A673 (cell line): Measurements from ENCODE around the gene GMEB2.
"Not testable (repeated sequence)": the region's sequence is repeated elsewhere in the genome, so short reads cannot be mapped to it uniquely, and the experiment has no call there.

Experiments
- EZH2 ChIP-seq: fragments of 200-600 bp; sonication (generic); IDR thresholded peaks from 2 replicates; pipeline ENCODE4 v1.6.1; 2017; ENCODE audit warnings: borderline replicate concordance, low read depth, mild to moderate bottlenecking, mixed read lengths, antibody characterized with exemption, low read length; ENCODE audit not compliant: poor library complexity, severe bottlenecking
- TF ChIP-seq, protein P1 (sequence below): fragments of 300-800, 200-600 bp; sonication (generic); conservative IDR thresholded peaks from 2 replicates; pipeline ENCODE4 v1.5.1; 2017; ENCODE audit warnings: low read depth, mild to moderate bottlenecking, antibody characterized with exemption, low read length, moderate library complexity, mixed read lengths

DNA sequence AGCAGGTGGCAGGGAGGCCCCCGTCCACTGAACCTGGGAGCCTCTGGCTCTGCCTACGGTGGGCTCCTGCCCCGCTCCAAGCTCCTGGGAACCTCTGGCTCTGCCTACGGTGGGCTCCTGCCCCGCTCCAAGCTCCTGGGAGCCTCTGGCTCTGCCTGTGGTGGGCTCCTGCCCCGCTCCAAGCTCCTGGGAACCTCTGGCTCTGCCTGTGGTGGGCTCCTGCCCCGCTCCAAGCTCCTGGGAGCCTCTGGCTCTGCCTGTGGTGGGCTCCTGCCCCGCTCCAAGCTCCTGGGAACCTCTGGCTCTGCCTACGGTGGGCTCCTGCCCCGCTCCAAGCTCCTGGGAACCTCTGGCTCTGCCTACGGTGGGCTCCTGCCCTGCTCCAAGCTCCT lies 55.8 kb downstream of the GMEB2 start:
- TF ChIP-seq, protein P1, sequence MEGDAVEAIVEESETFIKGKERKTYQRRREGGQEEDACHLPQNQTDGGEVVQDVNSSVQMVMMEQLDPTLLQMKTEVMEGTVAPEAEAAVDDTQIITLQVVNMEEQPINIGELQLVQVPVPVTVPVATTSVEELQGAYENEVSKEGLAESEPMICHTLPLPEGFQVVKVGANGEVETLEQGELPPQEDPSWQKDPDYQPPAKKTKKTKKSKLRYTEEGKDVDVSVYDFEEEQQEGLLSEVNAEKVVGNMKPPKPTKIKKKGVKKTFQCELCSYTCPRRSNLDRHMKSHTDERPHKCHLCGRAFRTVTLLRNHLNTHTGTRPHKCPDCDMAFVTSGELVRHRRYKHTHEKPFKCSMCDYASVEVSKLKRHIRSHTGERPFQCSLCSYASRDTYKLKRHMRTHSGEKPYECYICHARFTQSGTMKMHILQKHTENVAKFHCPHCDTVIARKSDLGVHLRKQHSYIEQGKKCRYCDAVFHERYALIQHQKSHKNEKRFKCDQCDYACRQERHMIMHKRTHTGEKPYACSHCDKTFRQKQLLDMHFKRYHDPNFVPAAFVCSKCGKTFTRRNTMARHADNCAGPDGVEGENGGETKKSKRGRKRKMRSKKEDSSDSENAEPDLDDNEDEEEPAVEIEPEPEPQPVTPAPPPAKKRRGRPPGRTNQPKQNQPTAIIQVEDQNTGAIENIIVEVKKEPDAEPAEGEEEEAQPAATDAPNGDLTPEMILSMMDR, result not testable (repeated sequence)
- not testable (repeated sequence) for TF ChIP-seq EZH2
